Common myeloid progenitor, CD34-positive (primary cell): ENCODE measurements around the gene KIF7.

Source experiments
- CTCF ChIA-PET: fragments of 350-600 bp; sonication (Branson Sonifier 250); formaldehyde crosslinking; loops from one replicate; lab custom pipeline; 2021; ENCODE audit warnings: antibody characterized with exemption; lab: Charles Lee
- POLR2A ChIA-PET: fragments of 350-600 bp; sonication (Branson Sonifier 250); formaldehyde crosslinking; loops from one replicate; lab custom pipeline; 2021; ENCODE audit warnings: antibody characterized with exemption; lab: Charles Lee
- DNase-seq, 3 donors: peaks; one replicate each; pipeline versions ENCODE4 v3.0.0 to v3.0.0-alpha.2; 2013
- H3K27ac ChIP-seq, 2 experiments: 1 replicate in 1 of 2; 2 replicates in 1 of 2; pipeline ENCODE4 v1.7.0; 2013; ENCODE audit warnings: inconsistent platforms in 2 of 2, low read length in 2 of 2, mild to moderate bottlenecking in 2 of 2, low read depth in 1 of 2, moderate library complexity in 1 of 2; ENCODE audit not compliant: severe bottlenecking in 2 of 2, insufficient read depth in 1 of 2, poor library complexity in 1 of 2
- H3K27me3 ChIP-seq, 5 experiments: replicated peaks in 2 of 5; 1 replicate in 3 of 5; 2 replicates in 2 of 5; pipeline versions ENCODE4 v1.6.1 to v1.7.0; 2013; ENCODE audit warnings: low read length in 4 of 5, mild to moderate bottlenecking in 2 of 5, moderate library complexity in 2 of 5, inconsistent platforms in 1 of 5; ENCODE audit not compliant: insufficient read depth in 5 of 5, control insufficient read depth in 4 of 5
- H3K36me3 ChIP-seq, 4 experiments: 1 replicate in 2 of 4; 2 replicates in 2 of 4; pipeline versions ENCODE4 v1.6.1 to v1.7.0; 2013; ENCODE audit warnings: low read length in 3 of 4, control low read depth in 1 of 4, mild to moderate bottlenecking in 1 of 4; ENCODE audit not compliant: control insufficient read depth in 4 of 4, insufficient read depth in 4 of 4
- H3K4me1 ChIP-seq, 4 experiments: 1 replicate in 3 of 4; 2 replicates in 1 of 4; pipeline versions ENCODE4 v1.6.1 to v1.7.1; 2013; ENCODE audit warnings: low read length in 3 of 4, mild to moderate bottlenecking in 3 of 4, control low read depth in 1 of 4, inconsistent platforms in 1 of 4, moderate library complexity in 1 of 4; ENCODE audit not compliant: control insufficient read depth in 4 of 4, insufficient read depth in 4 of 4; ENCODE audit errors: control extremely low read depth in 1 of 4
- H3K4me3 ChIP-seq, 7 experiments: 1 replicate in 4 of 7; 2 replicates in 3 of 7; pipeline versions ENCODE4 v1.5.1 to v1.7.0; 2013; ENCODE audit warnings: mild to moderate bottlenecking in 7 of 7, low read length in 6 of 7, moderate library complexity in 6 of 7, inconsistent platforms in 2 of 7, low read depth in 2 of 7, control low read depth in 1 of 7; ENCODE audit not compliant: insufficient read depth in 4 of 7, control insufficient read depth in 1 of 7; ENCODE audit errors: extremely low read depth in 1 of 7
- H3K9me3 ChIP-seq, 5 experiments: 1 replicate in 4 of 5; 2 replicates in 1 of 5; pipeline versions ENCODE4 v1.6.1 to v1.7.1; 2013; ENCODE audit warnings: low read length in 4 of 5, mild to moderate bottlenecking in 2 of 5, inconsistent platforms in 1 of 5, low read depth in 1 of 5, moderate library complexity in 1 of 5; ENCODE audit not compliant: control insufficient read depth in 4 of 5, insufficient read depth in 2 of 5; ENCODE audit errors: control extremely low read depth in 1 of 5
- WGBS: methylation state at CpG from one replicate; pipeline ENCODE4 v1.1.5; 2013; ENCODE audit not compliant: insufficient coverage; 5-methylcytosine and 5-hydroxymethylcytosine counted together

Gene KIF7

GRCh38 chr15:89665449-89666181 is 10.3 kb upstream of the KIF7 start:
- Histone ChIP-seq H3K4me1 (peaks cover 0 to 23% (median 20%) of the 10 kb centered on the region in 4 experiments), H3K27ac (no peak overlapping the region), H3K9me3 (no peaks in the 10 kb centered on the region), H3K36me3 (no peaks in the 10 kb centered on the region), H3K27me3 (peaks cover 0 to 7% (median 0%) of the 10 kb centered on the region in 5 experiments), H3K4me3 (peak overlapping the region; percentile 28 to 74 (median 57))
- POLR2A ChIA-PET: interaction anchor here (0.6 to 1.2 kb wide), 2 partner anchors 11 to 38 kb away, joined by 3 read pairs; no protein-coding TSS in a partner anchor
- WGBS: 3% methylated on average over 46 of the region's 72 CpGs
- CTCF ChIA-PET: interaction anchor here (0.6 to 1.9 kb wide), 3 partner anchors 8 to 520 kb away, joined by 3 to 13 read pairs (median 3); no protein-coding TSS in a partner anchor
- DNase-seq: peak; percentile 33 to 60 (median 43)

GRCh38 chr15:89664441-89665350 is 9.4 kb upstream of the KIF7 start:
- H3K9me3 ChIP-seq: no peaks in the 10 kb centered on the region
- POLR2A ChIA-PET: interaction anchor here (0.6 to 1.2 kb wide), 2 partner anchors 10 to 39 kb away, joined by 3 read pairs; no protein-coding TSS in a partner anchor
- H3K27me3 ChIP-seq: peaks cover 0 to 9% (median 0%) of the 10 kb centered on the region in 5 experiments
- DNase-seq: no peak
- 100% methylated on average over 7 of the region's 13 CpGs for WGBS
- peak overlapping the region in 4 of 7 experiments; percentile 10 to 74 (median 70) for H3K4me3 ChIP-seq
- peaks cover 0 to 23% (median 20%) of the 10 kb centered on the region in 4 experiments for H3K4me1 ChIP-seq
- no peaks in the 10 kb centered on the region for H3K36me3 ChIP-seq
- H3K27ac ChIP-seq: no peak overlapping the region
- CTCF ChIA-PET: interaction anchor here (1.5 to 3.7 kb wide), 4 partner anchors 9 to 19 kb away, joined by 3 to 19 read pairs (median 8); partner anchors contain the start of gene KIF7

- Histone ChIP-seq H3K4me1 (peaks cover 0 to 23% (median 20%) of the 10 kb centered on the region in 4 experiments), H3K27me3 (peaks cover 0 to 9% (median 0%) of the 10 kb centered on the region in 5 experiments), H3K27ac (peak overlapping the region in 1 of 2 experiments; percentile 27), H3K4me3 (peak overlapping the region in 2 of 7 experiments; percentile 16 to 28), H3K36me3 (no peaks in the 10 kb centered on the region), H3K9me3 (no peaks in the 10 kb centered on the region)
- CTCF ChIA-PET: interaction anchor here (0.8 to 7.3 kb wide), 3 partner anchors 10 to 88 kb away, joined by 3 to 46 read pairs (median 19); partner anchors contain the start of gene MESP1
- 44% methylated on average over 10 of the region's 11 CpGs for WGBS
- POLR2A ChIA-PET: interaction anchor here (0.7 kb wide), 1 partner anchor 287 kb away, joined by 3 read pairs; no protein-coding TSS in a partner anchor
- DNase-seq: peak in 2 of 3 donors; percentile 55 to 70
These were observed 7.8 kb upstream of the KIF7 start for GRCh38 chr15:89662893-89663626.

GRCh38 chr15:89660556-89660955 is 5.3 kb upstream of the KIF7 start:
- ChIA-PET CTCF (interaction anchor here (3.7 to 7.3 kb wide), 2 partner anchors 13 to 14 kb away, joined by 19 to 46 read pairs; no protein-coding TSS in a partner anchor), POLR2A (no interaction called here)
- no peak overlapping the region for H3K27ac ChIP-seq
- H3K4me3 ChIP-seq: no peak overlapping the region
- H3K27me3 ChIP-seq: peaks cover 0 to 4% (median 0%) of the 10 kb centered on the region in 5 experiments
- DNase-seq: no peak
- 100% methylated on average over 1 of the region's 2 CpGs for WGBS
- no peaks in the 10 kb centered on the region for H3K9me3 ChIP-seq
- H3K4me1 ChIP-seq: peaks cover 0 to 27% (median 21%) of the 10 kb centered on the region in 4 experiments
- H3K36me3 ChIP-seq: no peaks in the 10 kb centered on the region

- Histone ChIP-seq H3K27ac (no peak overlapping the region), H3K4me3 (no peak overlapping the region), H3K4me1 (peaks cover 4 to 34% (median 24%) of the 10 kb centered on the region in 4 experiments), H3K27me3 (peaks cover 0 to 5% (median 0%) of the 10 kb centered on the region in 5 experiments), H3K36me3 (no peaks in the 10 kb centered on the region), H3K9me3 (no peaks in the 10 kb centered on the region)
- DNase-seq: no peak
- ChIA-PET POLR2A (no interaction called here), CTCF (interaction anchor here (1.2 to 7.3 kb wide), 3 partner anchors 11 to 14 kb away, joined by 5 to 46 read pairs (median 10); no protein-coding TSS in a partner anchor)
- 67% methylated on average over 1 of the region's 2 CpGs for WGBS
These were observed 4.0 kb upstream of the KIF7 start for GRCh38 chr15:89659295-89659694.

GRCh38 chr15:89657686-89658200 is 2.5 kb upstream of the KIF7 start:
- WGBS: 100% methylated on average over 5 of the region's 5 CpGs
- DNase-seq: no peak
- H3K4me3 ChIP-seq: no peak overlapping the region
- peaks cover 4 to 29% (median 21%) of the 10 kb centered on the region in 4 experiments for H3K4me1 ChIP-seq
- CTCF ChIA-PET: interaction anchor here (0.8 to 7.3 kb wide), 3 partner anchors 10 to 16 kb away, joined by 3 to 46 read pairs (median 10); no protein-coding TSS in a partner anchor
- H3K27ac ChIP-seq: no peak overlapping the region
- H3K27me3 ChIP-seq: peaks cover 0 to 6% (median 0%) of the 10 kb centered on the region in 5 experiments
- no peaks in the 10 kb centered on the region for H3K9me3 ChIP-seq
- POLR2A ChIA-PET: no interaction called here
- no peaks in the 10 kb centered on the region for H3K36me3 ChIP-seq
